ENCODE results near the gene ZW10.

The ZW10 gene

GRCh38 chr11:113701491-113701890 is 72.0 kb downstream of the ZW10 start:
- DNase-seq (ENCODE audit: low read depth in 1 of 2, low spot score in 1 of 2), result no peak

GRCh38 chr11:113698515-113698914 is 75.0 kb downstream of the ZW10 start:
- DNase-seq (ENCODE audit: low read depth in 1 of 2, low spot score in 1 of 2), result no peak

GRCh38 chr11:113697756-113698407 is 75.6 kb downstream of the ZW10 start:
- no peak for DNase-seq (ENCODE audit: low read depth in 1 of 2, low spot score in 1 of 2)

GRCh38 chr11:113697111-113697510 is 76.4 kb downstream of the ZW10 start:
- DNase-seq (ENCODE audit: low read depth in 1 of 2, low spot score in 1 of 2), result no peak

GRCh38 chr11:113695207-113695606 is 78.3 kb downstream of the ZW10 start:
- DNase-seq (ENCODE audit: low read depth in 1 of 2, low spot score in 1 of 2), result no peak

- no peak for DNase-seq (ENCODE audit: low read depth in 1 of 2, low spot score in 1 of 2)
Observed at GRCh38 chr11:113694390-113694789, 79.1 kb downstream of the ZW10 start.

GRCh38 chr11:113693030-113693429 is 80.5 kb downstream of the ZW10 start:
- DNase-seq (ENCODE audit: low read depth in 1 of 2, low spot score in 1 of 2), result no peak

DNA sequence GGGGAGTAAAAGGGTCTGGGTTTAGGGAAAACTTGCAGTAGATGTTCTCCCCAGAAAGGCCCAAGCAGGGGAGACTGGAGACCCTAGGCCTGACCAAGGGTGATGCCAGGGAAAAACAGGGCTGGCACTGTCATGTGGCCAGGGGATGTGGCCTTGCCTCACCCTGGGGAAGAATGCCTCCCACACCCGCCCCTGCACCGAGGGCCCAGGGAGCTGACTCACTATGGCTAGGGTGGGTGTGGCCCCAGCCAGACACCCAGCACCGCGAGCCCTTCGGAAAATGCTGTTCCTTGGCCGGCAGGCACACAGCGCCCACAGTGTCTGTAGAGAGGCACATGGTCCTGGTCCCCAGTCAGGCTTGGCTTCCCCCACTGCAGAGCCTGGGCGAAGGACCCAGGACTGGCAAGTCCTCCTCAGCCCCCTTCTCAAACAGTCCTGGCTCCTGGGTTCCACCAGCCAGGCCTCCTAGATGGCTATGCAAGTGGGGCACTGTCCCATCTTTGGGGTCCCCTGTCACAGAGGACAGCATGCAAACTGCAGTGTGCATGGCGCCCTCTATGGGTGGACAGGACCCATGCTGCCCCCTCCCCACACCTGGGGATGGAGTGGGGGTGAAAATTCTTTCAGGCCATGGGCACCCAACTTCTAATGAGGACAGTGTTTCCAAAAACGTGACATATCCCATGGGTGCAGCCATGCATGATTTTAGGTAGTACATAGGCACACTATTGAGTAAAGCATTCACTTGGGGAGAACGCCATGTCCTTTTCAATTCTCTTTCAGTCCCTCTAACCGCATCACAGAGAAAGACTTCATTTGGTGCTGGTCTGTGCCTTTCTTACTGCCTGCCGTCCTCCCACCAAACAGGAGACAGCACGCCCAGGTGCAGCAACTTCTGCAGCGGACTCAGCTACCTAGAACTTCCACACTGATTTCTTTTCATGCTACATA is 82.6 kb downstream of the ZW10 start:
- no peak for DNase-seq (ENCODE audit: low read depth in 1 of 2, low spot score in 1 of 2)

GRCh38 chr11:113689768-113690618 is 83.5 kb downstream of the ZW10 start:
- DNase-seq (ENCODE audit: low read depth in 1 of 2, low spot score in 1 of 2), result no peak

DNA sequence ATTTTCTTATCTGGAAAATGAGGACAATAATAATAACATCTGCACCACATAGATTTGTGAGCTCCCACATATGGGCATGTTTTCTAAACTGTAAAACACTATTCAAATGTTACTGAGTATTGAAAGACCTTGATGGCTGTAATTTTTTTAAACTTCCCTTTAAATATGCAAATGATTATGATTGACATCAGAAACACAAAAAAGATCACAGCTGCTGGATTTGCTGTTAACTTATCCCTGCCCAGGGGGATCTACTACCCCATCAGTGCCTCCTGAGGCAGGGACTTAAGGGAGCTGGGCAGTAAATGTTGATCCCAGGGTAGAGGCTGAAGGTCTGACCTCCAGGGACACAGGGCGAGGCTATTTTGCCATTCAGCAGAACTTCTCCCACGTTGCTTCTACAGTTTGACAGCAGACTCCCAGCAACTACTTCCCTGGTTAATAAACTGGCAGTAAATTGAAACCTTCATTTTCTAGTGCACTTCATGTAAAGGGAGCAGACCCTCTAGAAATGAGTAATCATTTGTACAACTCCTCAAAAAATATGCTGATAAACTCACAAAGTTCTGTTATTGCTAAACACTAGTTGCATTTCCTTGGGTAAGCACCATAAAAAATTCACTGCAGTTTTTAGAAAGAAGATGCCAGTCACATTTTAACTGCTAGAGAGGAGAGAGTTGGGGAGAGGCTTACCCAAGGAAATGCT is 87.7 kb downstream of the ZW10 start:
- DNase-seq (ENCODE audit: low read depth in 1 of 2, low spot score in 1 of 2), result no peak

- DNase-seq (ENCODE audit: low read depth in 1 of 2, low spot score in 1 of 2), result no peak
Observed at GRCh38 chr11:113684496-113684895, 89.0 kb downstream of the ZW10 start.

- DNase-seq (ENCODE audit: low read depth in 1 of 2, low spot score in 1 of 2), result no peak
Observed at GRCh38 chr11:113683481-113684046, 89.9 kb downstream of the ZW10 start.

Measured in activated CD4-positive, alpha-beta T cell treated with anti-CD3 and anti-CD28 coated beads, Interleukin-2, amount 50 U/mL, for 24 hours (primary cell).